SK-MEL-5 (cell line): ENCODE measurements around the gene ERF. TPM values are rescaled to one million over a fixed set of nuclear protein-coding genes. Genes with fewer than 3 reads are reported as not detected.
A peak's percentile ranks its signal among the peaks of the same experiment; 100 is the strongest.

Experiments
- DNase-seq: peaks from one replicate; pipeline ENCODE4 v3.0.0-alpha.2; 2016; ENCODE audit warnings: low read depth, low spot score
- in situ Hi-C: cut with HindIII; loops from 2 replicates; pipeline ENCODE4 v1.10.0; 2016; ENCODE audit warnings: low sequenced_read_pairs, high pct_unique_total_duplicates, low pct_unique_long_range_greater_than_20kb
- total RNA-seq: library from RNA; depleted of rRNA; stranded (reverse); fragments of >200 nt; shearing (Covaris generic); gene quantifications from 2 replicates; pipeline ENCODE4 v1.2.3, GENCODE V29; 2014

The ERF gene
- total RNA-seq, 1 experiment from 2014 or later = 25.5 TPM

GRCh38 chr19:42288881-42289555 lies 34.1 kb upstream of the ERF start:
- DNase-seq = no peak
- in situ Hi-C loops = no loop called here

- DNase-seq = no peak
- in situ Hi-C loops = no loop called here
Measured at GRCh38 chr19:42288387-42288786, 33.5 kb upstream of the ERF start.

GRCh38 chr19:42287827-42288107 lies 32.8 kb upstream of the ERF start:
- in situ Hi-C loops = no loop called here

GRCh38 chr19:42287017-42287826 lies 32.3 kb upstream of the ERF start:
- DNase-seq = no peak
- in situ Hi-C loops = no loop called here

More at GRCh38 chr19:42287827-42288107, 32.8 kb upstream of the ERF start:
- no peak for DNase-seq

- no peak for DNase-seq
- in situ Hi-C loops = no loop called here
Measured at GRCh38 chr19:42286349-42287016, 31.6 kb upstream of the ERF start.

GRCh38 chr19:42285988-42286348 lies 31.0 kb upstream of the ERF start:
- DNase-seq = no peak
- in situ Hi-C loops = no loop called here

- in situ Hi-C loops = no loop called here
- no peak for DNase-seq
Measured at GRCh38 chr19:42285541-42285941, 30.6 kb upstream of the ERF start.

- no peak for DNase-seq
- in situ Hi-C loops = no loop called here
Measured at GRCh38 chr19:42284591-42285341, 29.8 kb upstream of the ERF start.

- peak; percentile 73 for DNase-seq
- in situ Hi-C loops = no loop called here
Measured at GRCh38 chr19:42284066-42284501, 29.2 kb upstream of the ERF start.

GRCh38 chr19:42283188-42284065 lies 28.5 kb upstream of the ERF start:
- DNase-seq = peak; percentile 87
- in situ Hi-C loops = no loop called here

- no peak for DNase-seq
- in situ Hi-C loops = no loop called here
Measured at GRCh38 chr19:42282819-42283187, 27.9 kb upstream of the ERF start.

- in situ Hi-C loops = no loop called here
Measured at GRCh38 chr19:42281827-42282762, 27.2 kb upstream of the ERF start.

GRCh38 chr19:42281146-42281826 lies 26.4 kb upstream of the ERF start:
- in situ Hi-C loops = no loop called here

More at GRCh38 chr19:42281827-42282762, 27.2 kb upstream of the ERF start:
- DNase-seq = no peak

GRCh38 chr19:42280815-42281145 lies 25.9 kb upstream of the ERF start:
- no peak for DNase-seq
- in situ Hi-C loops = no loop called here

More at GRCh38 chr19:42281146-42281826, 26.4 kb upstream of the ERF start:
- no peak for DNase-seq

GRCh38 chr19:42279902-42280814 lies 25.2 kb upstream of the ERF start:
- peak; percentile 86 for DNase-seq
- in situ Hi-C loops = no loop called here
